HEK293T (cell line): ENCODE results near the gene TMEM161A.
"Not testable (repeated sequence)": the region's sequence is repeated elsewhere in the genome, so short reads cannot be mapped to it uniquely, and the experiment has no call there.

Experiments
- CTCF ChIA-PET: fragments of 350-600 bp; formaldehyde crosslinking; extraction: SDS; loops from one replicate; lab custom pipeline; 2021; ENCODE audit warnings: antibody characterized with exemption, inconsistent platforms; lab: Yijun Ruan, JAX
- POLR2A ChIA-PET: fragments of 350-600 bp; formaldehyde crosslinking; extraction: SDS; loops from one replicate; lab custom pipeline; 2020; ENCODE audit warnings: antibody characterized with exemption, inconsistent platforms; lab: Yijun Ruan, JAX
- DNase-seq: peaks from one replicate; pipeline ENCODE4 v3.0.0; 2012; ENCODE audit warnings: mixed read lengths; ENCODE audit errors: extremely low spot score
- ARNT ChIP-seq: fragments of 450-650 bp; IDR thresholded peaks from 2 replicates; pipeline ENCODE4 v1.6.1; 2017; ENCODE audit warnings: mild to moderate bottlenecking
- BHLHE40 ChIP-seq: fragments of 450-650 bp; IDR thresholded peaks from 2 replicates; pipeline ENCODE4 v1.6.1; 2016; ENCODE audit warnings: mild to moderate bottlenecking, moderate library complexity, borderline replicate concordance
- CTBP1 ChIP-seq: fragments of 450-650 bp; IDR thresholded peaks from 2 replicates; pipeline ENCODE4 v1.6.1; 2016; ENCODE audit warnings: borderline replicate concordance
- ELF4 ChIP-seq: fragments of 450-650 bp; IDR thresholded peaks from 2 replicates; pipeline ENCODE4 v1.6.1; 2017; ENCODE audit warnings: antibody characterized with exemption
- FOXA1 ChIP-seq: fragments of 450-650 bp; IDR thresholded peaks from 2 replicates; pipeline ENCODE4 v1.6.1; 2016; ENCODE audit warnings: mild to moderate bottlenecking
- FOXK2 ChIP-seq: fragments of 450-650 bp; IDR thresholded peaks from 2 replicates; pipeline ENCODE4 v1.6.1; 2016; ENCODE audit warnings: mild to moderate bottlenecking
- FOXM1 ChIP-seq: fragments of 450-650 bp; IDR thresholded peaks from 2 replicates; pipeline ENCODE4 v1.6.1; 2017; ENCODE audit warnings: mild to moderate bottlenecking, borderline replicate concordance
- HDGF ChIP-seq: fragments of 450-650 bp; IDR thresholded peaks from 2 replicates; pipeline ENCODE4 v1.6.1; 2017; ENCODE audit warnings: antibody characterized with exemption, borderline replicate concordance
- L3MBTL2 ChIP-seq: fragments of 450-650 bp; conservative IDR thresholded peaks from 2 replicates; pipeline ENCODE4 v1.6.1; 2016; ENCODE audit warnings: mild to moderate bottlenecking
- LEF1 ChIP-seq: fragments of 450-650 bp; IDR thresholded peaks from 2 replicates; pipeline ENCODE4 v1.6.1; 2017; ENCODE audit warnings: mild to moderate bottlenecking, borderline replicate concordance
- NFRKB ChIP-seq: fragments of 450-650 bp; IDR thresholded peaks from 2 replicates; pipeline ENCODE4 v1.6.1; 2016; ENCODE audit warnings: mild to moderate bottlenecking, moderate library complexity
- PKNOX1 ChIP-seq: fragments of 450-650 bp; IDR thresholded peaks from 2 replicates; pipeline ENCODE4 v1.6.1; 2016
- SP1 ChIP-seq: fragments of 450-650 bp; IDR thresholded peaks from 2 replicates; pipeline ENCODE4 v1.6.1; 2017
- SUZ12 ChIP-seq: fragments of 450-650 bp; IDR thresholded peaks from 2 replicates; pipeline ENCODE4 v1.6.1; 2016; ENCODE audit warnings: mild to moderate bottlenecking
- TARDBP ChIP-seq: fragments of 450-650 bp; IDR thresholded peaks from 2 replicates; pipeline ENCODE4 v1.6.1; 2016
- ZNF384 ChIP-seq: fragments of 450-650 bp; IDR thresholded peaks from 2 replicates; pipeline ENCODE4 v1.6.1; 2016

TMEM161A gene

GRCh38 chr19:19103167-19103566 lies 35.1 kb downstream of the TMEM161A start:
- TF ChIP-seq FOXA1 (no peak), TARDBP (no peak), SUZ12 (no peak), SP1 (no peak), L3MBTL2 (no peak), CTBP1 (no peak), PKNOX1 (no peak), NFRKB (no peak), ARNT (no peak), ZNF384 (no peak), FOXM1 (no peak), LEF1 (no peak), ELF4 (no peak), BHLHE40 (no peak), HDGF (no peak)
- CTCF ChIA-PET = interaction anchor here (0.9 kb wide), 1 partner anchor 12 kb away, joined by 3 read pairs; no protein-coding TSS in a partner anchor
- POLR2A ChIA-PET = no interaction called here
- DNase-seq = no peak

GRCh38 chr19:19102566-19102965 lies 35.7 kb downstream of the TMEM161A start:
- POLR2A ChIA-PET, DNase-seq, CTCF ChIA-PET: not testable (repeated sequence)

GRCh38 chr19:19101540-19101939 lies 36.7 kb downstream of the TMEM161A start:
- ChIA-PET POLR2A (no interaction called here), CTCF (no interaction called here)
- DNase-seq = no peak
- TF ChIP-seq SP1 = no peak
- TF ChIP-seq L3MBTL2 = no peak
- TF ChIP-seq ELF4 = no peak

GRCh38 chr19:19098703-19099632 lies 39.3 kb downstream of the TMEM161A start:
- no peak for DNase-seq
- TF ChIP-seq TARDBP = no peak
- no peak for TF ChIP-seq FOXK2
- no peak for TF ChIP-seq NFRKB
- no peak for TF ChIP-seq CTBP1
- no peak for TF ChIP-seq PKNOX1
- no peak for TF ChIP-seq ELF4
- no peak for TF ChIP-seq SUZ12
- TF ChIP-seq HDGF = no peak
- TF ChIP-seq BHLHE40 = no peak
- no peak for TF ChIP-seq LEF1
- TF ChIP-seq SP1 = no peak
- TF ChIP-seq FOXM1 = no peak
- TF ChIP-seq FOXA1 = no peak
- no peak for TF ChIP-seq L3MBTL2
- no peak for TF ChIP-seq ZNF384
- no peak for TF ChIP-seq ARNT
- ChIA-PET POLR2A (no interaction called here), CTCF (interaction anchor here (0.7 to 1.5 kb wide), 2 partner anchors 17 to 81 kb away, joined by 3 read pairs; no protein-coding TSS in a partner anchor)

- POLR2A ChIA-PET = interaction anchor here (0.9 kb wide), 1 partner anchor 13 kb away, joined by 3 read pairs; no protein-coding TSS in a partner anchor
- CTCF ChIA-PET = interaction anchor here (0.7 to 1.5 kb wide), 2 partner anchors 17 to 81 kb away, joined by 3 read pairs; no protein-coding TSS in a partner anchor
- no peak for TF ChIP-seq HDGF
- TF ChIP-seq TARDBP = no peak
- TF ChIP-seq L3MBTL2 = no peak
- TF ChIP-seq ARNT = no peak
- TF ChIP-seq PKNOX1 = no peak
- TF ChIP-seq FOXM1 = no peak
- no peak for TF ChIP-seq ELF4
- TF ChIP-seq BHLHE40 = no peak
- DNase-seq = no peak
Measured at GRCh38 chr19:19098084-19098702, 40.1 kb downstream of the TMEM161A start.
